A549 (cell line): ENCODE measurements around the gene CIPC. TPM values are rescaled to one million over a fixed set of nuclear protein-coding genes. Genes with fewer than 3 reads are reported as not detected.

Experiments used
- ATAC-seq, 2 experiments: fragments of 200-7000 bp in 1 of 2; fragments of >200 bp in 1 of 2; cut with Nextera tagmentation in 1 of 2; cut with Tn5 transposase in 1 of 2; 3 replicates each; pipeline versions ENCODE4 v1.8.0 to v1.9.1; 2018 to 2020; ENCODE audit warnings: mild to moderate bottlenecking in 1 of 2, moderate library complexity in 1 of 2
- CTCF ChIA-PET: fragments of 300-600 bp; sonication (Branson Sonifier 250); formaldehyde crosslinking; extraction: SDS; loops from one replicate; lab custom pipeline; 2021; ENCODE audit warnings: antibody characterized with exemption, inconsistent platforms; lab: Yijun Ruan, JAX
- POLR2A ChIA-PET: fragments of 350-600 bp; formaldehyde crosslinking; extraction: SDS; loops from one replicate; lab custom pipeline; 2021; ENCODE audit warnings: antibody characterized with exemption, inconsistent platforms; lab: Yijun Ruan, JAX
- DNase-seq, 2 experiments: peaks; one replicate each; pipeline versions ENCODE4 v3.0.0 to v3.0.0-alpha.2; 2011 to 2016; ENCODE audit warnings: low read depth in 1 of 2, low spot score in 1 of 2
- FAIRE-seq: peaks from 2 replicates; lab custom pipeline; 2011; peaks lifted over from hg19 to GRCh38; lab: Jason Lieb, UNC
- H3K27ac ChIP-seq, 2 experiments: fragments of >200 bp; sonication (Bioruptor Twin); formaldehyde crosslinking; 3 replicates each; pipeline ENCODE4 v1.5.1; 2016 to 2017
- H3K4me1 ChIP-seq: fragments of >200 bp; sonication (Bioruptor Twin); formaldehyde crosslinking; 3 replicates; pipeline ENCODE4 v1.6.1; 2016
- H3K4me2 ChIP-seq: fragments of >200 bp; sonication (Bioruptor Twin); formaldehyde crosslinking; 3 replicates; pipeline ENCODE4 v1.6.1; 2016
- H3K4me3 ChIP-seq: fragments of >200 bp; sonication (Bioruptor Twin); formaldehyde crosslinking; 3 replicates; pipeline ENCODE4 v1.5.1; 2016
- H3K9me3 ChIP-seq: fragments of >200 bp; sonication (Bioruptor Twin); formaldehyde crosslinking; 3 replicates; pipeline ENCODE4 v1.6.1; 2016
- CBX2 ChIP-seq: fragments of 200-600 bp; sonication (generic); IDR thresholded peaks from 2 replicates; pipeline ENCODE4 v1.6.1; 2016; ENCODE audit warnings: low read depth, mild to moderate bottlenecking, borderline replicate concordance
- CEBPB ChIP-seq, 2 experiments: fragments of >200 bp in 1 of 2; sonication (Bioruptor Twin) in 1 of 2; formaldehyde crosslinking in 1 of 2; IDR thresholded peaks; 2 replicates each; pipeline ENCODE4 v1.6.1; 2012 to 2016
- CHD2 ChIP-seq: fragments of 150-350 bp; IDR thresholded peaks from 2 replicates; pipeline ENCODE4 v1.6.1; 2014; ENCODE audit warnings: low read length; ENCODE audit not compliant: partially characterized antibody
- CTCF ChIP-seq: fragments of >200 bp; sonication (Bioruptor Twin); formaldehyde crosslinking; IDR thresholded peaks from 3 replicates; pipeline ENCODE4 v1.5.1; 2016
- EHF ChIP-seq: fragments of 250-450 bp; sonication (Bioruptor Pico); IDR thresholded peaks from 2 replicates; pipeline ENCODE4 v1.5.0; 2020; ENCODE audit warnings: mild to moderate bottlenecking
- FOSB ChIP-seq: fragments of 250-450 bp; sonication (Bioruptor Pico); IDR thresholded peaks from 2 replicates; pipeline ENCODE4 v1.5.0; 2020; ENCODE audit warnings: mild to moderate bottlenecking, moderate library complexity
- FOSL2 ChIP-seq, 2 experiments: fragments of 450-650 bp in 1 of 2; fragments of >200 bp in 1 of 2; sonication (Bioruptor Twin) in 1 of 2; formaldehyde crosslinking; IDR thresholded peaks; 2 replicates each; pipeline versions ENCODE4 v1.5.0 to v1.6.1; 2016 to 2020; ENCODE audit warnings: mild to moderate bottlenecking in 1 of 2, moderate library complexity in 1 of 2
- GATA3 ChIP-seq: IDR thresholded peaks from 2 replicates; pipeline ENCODE4 v1.6.1; 2012; ENCODE audit warnings: borderline replicate concordance
- HES2 ChIP-seq: fragments of >200 bp; sonication (Bioruptor Twin); formaldehyde crosslinking; IDR thresholded peaks from 2 replicates; pipeline ENCODE4 v1.6.1; 2016
- HOXB5 ChIP-seq: fragments of 250-450 bp; sonication (Bioruptor Pico); IDR thresholded peaks from 2 replicates; pipeline ENCODE4 v1.5.0; 2020; ENCODE audit warnings: mild to moderate bottlenecking, moderate library complexity
- KDM1A ChIP-seq: fragments of 200-600 bp; sonication (generic); IDR thresholded peaks from 2 replicates; pipeline ENCODE4 v1.6.1; 2016; ENCODE audit warnings: low read depth, mild to moderate bottlenecking
- KDM5A ChIP-seq: fragments of 200-600 bp; sonication (generic); IDR thresholded peaks from 2 replicates; pipeline ENCODE4 v1.6.1; 2016; ENCODE audit warnings: antibody characterized with exemption, mild to moderate bottlenecking
- MAX ChIP-seq: IDR thresholded peaks from 2 replicates; pipeline ENCODE4 v1.6.1; 2012
- MYC ChIP-seq: IDR thresholded peaks from 2 replicates; pipeline ENCODE4 v1.6.1; 2012; ENCODE audit warnings: mild to moderate bottlenecking, inconsistent platforms, low read length, improper control_type of control experiment, borderline replicate concordance
- NPAS2 ChIP-seq: fragments of 250-450 bp; sonication (Bioruptor Pico); IDR thresholded peaks from 2 replicates; pipeline ENCODE4 v1.8.0; 2022; ENCODE audit warnings: mild to moderate bottlenecking, moderate library complexity, borderline replicate concordance
- NR3C1 ChIP-seq: fragments of >200 bp; sonication (Bioruptor Twin); formaldehyde crosslinking; IDR thresholded peaks from 3 replicates; pipeline ENCODE4 v1.6.1; 2017
- RARB ChIP-seq: fragments of 250-450 bp; sonication (Bioruptor Pico); IDR thresholded peaks from 2 replicates; pipeline ENCODE4 v1.8.0; 2021; ENCODE audit warnings: mild to moderate bottlenecking, moderate library complexity
- RCOR1 ChIP-seq: fragments of 150-350 bp; IDR thresholded peaks from 2 replicates; pipeline ENCODE4 v1.6.1; 2014; ENCODE audit warnings: antibody characterized with exemption, low read length, low read depth
- SREBF2 ChIP-seq: fragments of 450-650 bp; IDR thresholded peaks from 2 replicates; pipeline ENCODE4 v1.6.1; 2014; ENCODE audit warnings: mild to moderate bottlenecking, moderate library complexity
- TFCP2L1 ChIP-seq: fragments of 250-450 bp; sonication (Bioruptor Pico); IDR thresholded peaks from 2 replicates; pipeline ENCODE4 v1.5.0; 2021; ENCODE audit warnings: mild to moderate bottlenecking
- ZFP36 ChIP-seq: fragments of 450-650 bp; IDR thresholded peaks from 2 replicates; pipeline ENCODE4 v1.6.1; 2014; ENCODE audit warnings: borderline replicate concordance; ENCODE audit not compliant: partially characterized antibody
- ZNF302 ChIP-seq: fragments of 250-450 bp; sonication (Bioruptor Pico); IDR thresholded peaks from 2 replicates; pipeline ENCODE4 v1.9.0; 2021; ENCODE audit warnings: inconsistent platforms, mild to moderate bottlenecking, moderate library complexity
- ZSCAN20 ChIP-seq: fragments of 250-450 bp; sonication (Bioruptor Pico); IDR thresholded peaks from 2 replicates; pipeline ENCODE4 v1.8.0; 2022; ENCODE audit warnings: mild to moderate bottlenecking, moderate library complexity
- WGBS: methylation state at CpG from one replicate; pipeline ENCODE4 v1.1.6; 2017; ENCODE audit errors: missing lambda C conversion rate; 5-methylcytosine and 5-hydroxymethylcytosine counted together
- polyA plus RNA-seq, 4 experiments: library from polyadenylated mRNA; depleted of rRNA in 3 of 4; stranded (reverse); fragments of >200 nt; fragmentation: RNase III in 1 of 4; extraction: RNeasy Plus Mini Kit Qiagen cat#74134 plus additional on column Dnase treatment in 1 of 4; gene quantifications; 2 replicates in 3 of 4; 3 replicates in 1 of 4; pipeline ENCODE4 v1.2.3, GENCODE V29; 2011 to 2017
- TF ChIP-seq, protein P1 (sequence below): fragments of 450-650 bp; IDR thresholded peaks from 2 replicates; pipeline ENCODE4 v1.6.1; 2014; ENCODE audit warnings: antibody characterized with exemption
- TF ChIP-seq, protein P2 (sequence below): fragments of 250-450 bp; sonication (Bioruptor Pico); IDR thresholded peaks from 2 replicates; pipeline ENCODE4 v1.5.0; 2020; ENCODE audit warnings: low read depth, mild to moderate bottlenecking, moderate library complexity

Gene CIPC
- polyA plus RNA-seq, 2 of the 4 experiments (the other 2 are of a cell fraction) = 8.9 to 13.9 TPM

DNA sequence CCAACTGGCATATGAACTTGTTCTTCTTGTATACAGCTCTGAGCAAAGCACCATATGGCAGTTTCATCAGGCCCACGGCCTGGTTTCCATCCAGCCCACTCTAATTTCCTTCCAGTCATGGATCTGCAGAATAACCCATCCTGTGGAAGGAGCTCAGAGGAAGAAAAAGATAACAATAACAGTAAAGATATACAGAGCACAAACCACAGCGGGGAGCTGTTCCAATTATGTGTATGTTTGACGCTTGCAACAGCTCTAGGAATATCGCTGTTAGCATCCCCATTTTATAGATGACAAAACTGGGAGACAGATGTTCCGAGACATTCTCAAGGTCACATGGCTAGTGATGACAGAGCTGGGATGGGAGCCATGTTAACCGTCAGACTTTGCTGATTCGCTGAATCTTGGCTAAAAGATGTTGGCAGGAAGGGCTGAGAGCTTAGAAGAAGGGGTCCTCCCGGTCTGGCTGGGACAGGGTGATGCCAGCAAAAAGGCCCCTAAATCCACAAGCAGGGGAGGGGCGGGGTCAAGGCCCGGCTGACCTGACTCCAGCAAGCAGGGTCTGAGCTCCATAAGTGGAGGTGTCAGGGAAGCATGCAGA lies 34.4 kb upstream of the CIPC start:
- no peaks in the 10 kb centered on the region for H3K9me3 ChIP-seq
- ChIA-PET POLR2A (interaction anchor here (0.9 to 2.0 kb wide), 4 partner anchors 24 to 36 kb away, joined by 3 to 7 read pairs (median 4); no protein-coding TSS in a partner anchor), CTCF (interaction anchor here (0.6 to 22.6 kb wide), 11 partner anchors 8 to 189 kb away, joined by 3 to 676 read pairs (median 13); partner anchors contain the start of gene IRF2BPL)
- no peak for DNase-seq
- TF ChIP-seq FOSB = no peak
- TF ChIP-seq TFCP2L1 (CRISPR knock-in tag) = no peak
- no peak for TF ChIP-seq RARB (CRISPR knock-in tag)
- TF ChIP-seq, protein P1, sequence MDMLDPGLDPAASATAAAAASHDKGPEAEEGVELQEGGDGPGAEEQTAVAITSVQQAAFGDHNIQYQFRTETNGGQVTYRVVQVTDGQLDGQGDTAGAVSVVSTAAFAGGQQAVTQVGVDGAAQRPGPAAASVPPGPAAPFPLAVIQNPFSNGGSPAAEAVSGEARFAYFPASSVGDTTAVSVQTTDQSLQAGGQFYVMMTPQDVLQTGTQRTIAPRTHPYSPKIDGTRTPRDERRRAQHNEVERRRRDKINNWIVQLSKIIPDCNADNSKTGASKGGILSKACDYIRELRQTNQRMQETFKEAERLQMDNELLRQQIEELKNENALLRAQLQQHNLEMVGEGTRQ = no peak
- 74% methylated on average over 10 of the region's 10 CpGs for WGBS
- no peak overlapping the region for H3K4me2 ChIP-seq
- no peak for ATAC-seq
- no peak for FAIRE-seq
- peaks cover 35% of the 10 kb centered on the region for H3K4me1 ChIP-seq
- H3K27ac ChIP-seq = peak overlapping the region in 1 of 2 experiments; percentile 51; a peak in 3 of 6 replicates
- H3K4me3 ChIP-seq = no peak overlapping the region

DNA sequence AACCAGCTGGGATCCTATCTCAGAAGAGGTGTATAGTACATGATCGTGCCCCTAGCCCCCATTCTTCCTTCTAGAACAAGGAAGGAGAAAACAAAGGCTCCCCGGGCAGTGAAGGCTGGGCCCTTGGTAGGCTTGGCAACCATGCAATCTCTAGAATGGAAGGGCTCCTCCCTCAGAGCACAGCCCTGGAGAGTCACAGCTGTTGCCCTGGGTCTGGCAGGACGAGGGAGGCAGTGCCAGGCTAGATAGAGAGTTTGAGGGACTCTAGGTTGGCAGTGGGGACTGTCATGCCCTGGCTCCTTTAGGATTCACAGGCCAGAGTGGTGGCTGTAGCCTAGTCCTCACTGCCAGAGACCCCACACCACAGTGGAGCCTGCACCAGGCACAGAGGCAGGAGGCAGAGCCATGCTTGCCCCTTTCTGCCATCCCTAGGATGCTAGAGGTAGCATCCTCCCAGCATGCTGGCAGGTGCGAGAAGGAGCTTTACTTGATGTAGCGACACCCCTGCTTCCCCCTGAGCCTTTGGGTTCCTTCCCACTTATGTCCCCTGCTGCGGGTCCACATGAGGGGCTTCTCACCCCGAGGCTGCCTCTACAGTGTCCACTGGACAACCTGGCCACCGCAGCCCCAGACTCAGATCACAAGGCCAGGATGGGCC lies 33.4 kb upstream of the CIPC start:
- no peak for FAIRE-seq
- H3K27ac ChIP-seq = peak overlapping the region; percentile 19 to 51; a peak in 3 of 6 replicates
- no peak for ATAC-seq
- peaks cover 27% of the 10 kb centered on the region for H3K4me1 ChIP-seq
- WGBS = 91% methylated on average over 7 of the region's 8 CpGs
- H3K9me3 ChIP-seq = no peaks in the 10 kb centered on the region
- no peak overlapping the region for H3K4me3 ChIP-seq
- TF ChIP-seq NR3C1 = no peak
- TF ChIP-seq NPAS2 (CRISPR knock-in tag) = no peak
- TF ChIP-seq FOSL2 (IDR thresholded peaks at IDR 0.05) = no peak
- no peak for TF ChIP-seq FOSL2 (CRISPR knock-in tag; IDR thresholded peaks at IDR 0.05)
- TF ChIP-seq CBX2 = no peak
- no peak for TF ChIP-seq GATA3
- no peak for DNase-seq
- POLR2A ChIA-PET = interaction anchor here (0.7 to 2.0 kb wide), 4 partner anchors 30 to 313 kb away, joined by 3 to 7 read pairs (median 4); partner anchors contain the start of gene SAMD15
- no peak overlapping the region for H3K4me2 ChIP-seq
- CTCF ChIA-PET = interaction anchor here (1.1 to 22.6 kb wide), 9 partner anchors 12 to 190 kb away, joined by 3 to 676 read pairs (median 13); partner anchors contain the start of gene IRF2BPL

DNA sequence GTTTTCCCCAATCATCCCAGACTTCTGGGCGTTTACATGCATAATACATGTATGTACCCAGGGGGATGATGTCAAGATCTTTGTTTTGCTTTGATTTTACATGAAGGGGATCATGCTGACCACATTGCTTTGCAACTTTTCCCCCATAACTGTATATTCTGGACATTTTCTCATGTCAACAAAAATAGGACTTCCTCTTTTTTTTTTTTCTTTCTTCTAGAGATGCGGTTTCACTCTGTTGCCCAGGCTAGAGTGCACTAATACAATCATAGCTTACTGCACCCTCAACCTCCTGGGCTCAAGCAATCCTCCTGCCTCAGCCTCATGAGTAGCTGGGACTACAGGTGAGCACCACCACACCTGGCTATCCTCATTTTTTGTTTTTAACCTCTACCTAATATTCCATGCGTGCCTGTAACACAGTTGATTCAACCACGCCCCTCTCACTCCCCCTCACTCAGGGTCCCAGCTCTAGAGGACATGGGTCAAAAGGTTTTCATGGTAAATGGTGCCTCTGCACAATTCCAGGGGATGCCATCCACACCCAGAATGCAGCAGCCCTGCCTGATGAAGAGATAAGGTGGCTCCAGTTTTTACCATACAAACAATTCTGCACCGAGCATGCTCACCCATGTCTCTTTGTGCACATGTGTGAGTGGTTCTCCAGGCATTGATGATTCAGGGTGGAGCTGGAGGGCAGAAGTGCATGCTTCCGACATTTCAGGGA lies 32.0 kb upstream of the CIPC start:
- FAIRE-seq = no peak
- Histone ChIP-seq H3K9me3 (no peaks in the 10 kb centered on the region), H3K27ac (peak overlapping the region in 1 of 2 experiments; percentile 87; a peak in 4 of 6 replicates), H3K4me2 (no peak overlapping the region), H3K4me1 (peaks cover 29% of the 10 kb centered on the region), H3K4me3 (no peak overlapping the region)
- TF ChIP-seq, protein P2, sequence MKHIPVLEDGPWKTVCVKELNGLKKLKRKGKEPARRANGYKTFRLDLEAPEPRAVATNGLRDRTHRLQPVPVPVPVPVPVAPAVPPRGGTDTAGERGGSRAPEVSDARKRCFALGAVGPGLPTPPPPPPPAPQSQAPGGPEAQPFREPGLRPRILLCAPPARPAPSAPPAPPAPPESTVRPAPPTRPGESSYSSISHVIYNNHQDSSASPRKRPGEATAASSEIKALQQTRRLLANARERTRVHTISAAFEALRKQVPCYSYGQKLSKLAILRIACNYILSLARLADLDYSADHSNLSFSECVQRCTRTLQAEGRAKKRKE (CRISPR knock-in tag) = no peak
- TF ChIP-seq TFCP2L1 (CRISPR knock-in tag) (no peak), HOXB5 (no peak), ZFP36 (no peak), ZNF302 (CRISPR knock-in tag) (no peak), MAX (no peak), RARB (CRISPR knock-in tag) (no peak), SREBF2 (no peak), ZSCAN20 (CRISPR knock-in tag) (no peak), HES2 (no peak), CTCF (no peak), MYC (no peak), KDM5A (no peak), RCOR1 (no peak), KDM1A (no peak), EHF (CRISPR knock-in tag) (no peak), CEBPB (IDR thresholded peaks at IDR 0.05) (no peak), CHD2 (no peak)
- DNase-seq = no peak
- ChIA-PET CTCF (interaction anchor here (1.0 to 22.6 kb wide), 9 partner anchors 13 to 191 kb away, joined by 3 to 676 read pairs (median 132); partner anchors contain the start of gene IRF2BPL), POLR2A (no interaction called here)
- ATAC-seq = no peak
- WGBS = 83% methylated on average over 6 of the region's 6 CpGs
